IMR-90 (cell line): ENCODE results near the gene TMEM252. TPM values are rescaled to one million over a fixed set of nuclear protein-coding genes. Genes with fewer than 3 reads are reported as not detected.
A peak's percentile ranks its signal among the peaks of the same experiment; 100 is the strongest.

Experiments used
- ATAC-seq: fragments of 200-7000 bp; cut with Tn5 transposase; 2 replicates; pipeline ENCODE4 v1.9.1; 2020; ENCODE audit warnings: low read depth, mild to moderate bottlenecking, moderate library complexity
- BruUV-seq: library from RNA; stranded (reverse); fragments of 400-500 nt; replicated peaks from 2 replicates; lab custom pipeline; 2021; lab: Mats Ljungman, UMichigan
- CTCF ChIA-PET: fragments of 300-600 bp; formaldehyde crosslinking; extraction: SDS; loops from one replicate; lab custom pipeline; 2021; ENCODE audit warnings: antibody characterized with exemption; lab: Yijun Ruan, JAX
- POLR2A ChIA-PET: fragments of 300-600 bp; sonication (Branson Sonifier 250); formaldehyde crosslinking; loops from one replicate; lab custom pipeline; 2022; ENCODE audit warnings: antibody characterized with exemption; ENCODE audit not compliant: unreplicated experiment; lab: Charles Lee
- DNase-seq: peaks from one replicate; pipeline ENCODE4 v3.0.0; 2013
- H2AFZ ChIP-seq: replicated peaks from 2 replicates; pipeline ENCODE3; 2013; ENCODE audit warnings: low read length, mild to moderate bottlenecking; ENCODE audit not compliant: poor library complexity
- H2AK5ac ChIP-seq: 2 replicates; pipeline ENCODE4 v1.6.1; 2013; ENCODE audit warnings: low read depth, low read length, inconsistent platforms
- H2AK9ac ChIP-seq: replicated peaks from 2 replicates; pipeline ENCODE3; 2013; ENCODE audit warnings: mild to moderate bottlenecking, low read depth, low read length, moderate library complexity; ENCODE audit not compliant: poor library complexity
- H2BK120ac ChIP-seq: 2 replicates; pipeline ENCODE4 v1.6.1; 2013; ENCODE audit warnings: low read depth, low read length, inconsistent platforms
- H2BK15ac ChIP-seq: 3 replicates; pipeline ENCODE4 v1.6.1; 2013; ENCODE audit warnings: low read depth, low read length, inconsistent platforms
- H2BK20ac ChIP-seq: 2 replicates; pipeline ENCODE4 v1.6.1; 2013; ENCODE audit warnings: low read depth, mild to moderate bottlenecking, inconsistent platforms, low read length, moderate library complexity
- H2BK5ac ChIP-seq: 2 replicates; pipeline ENCODE4 v1.6.1; 2013; ENCODE audit warnings: mild to moderate bottlenecking, low read depth, low read length, inconsistent platforms; ENCODE audit not compliant: poor library complexity, severe bottlenecking
- H3K14ac ChIP-seq: replicated peaks from 2 replicates; pipeline ENCODE4 v1.6.1; 2013; ENCODE audit warnings: low read depth, low read length, inconsistent platforms
- H3K18ac ChIP-seq: 2 replicates; pipeline ENCODE4 v1.6.1; 2013; ENCODE audit warnings: low read depth, low read length, control low read depth
- H3K23ac ChIP-seq: 2 replicates; pipeline ENCODE4 v1.6.1; 2013; ENCODE audit warnings: low read depth, low read length, inconsistent platforms
- H3K27ac ChIP-seq: 2 replicates; pipeline ENCODE4 v1.5.1; 2013; ENCODE audit warnings: mild to moderate bottlenecking, control low read depth, low read length; ENCODE audit not compliant: insufficient read depth
- H3K27me3 ChIP-seq: 2 replicates; pipeline ENCODE4 v1.6.1; 2013; ENCODE audit warnings: low read length; ENCODE audit not compliant: control insufficient read depth, insufficient read depth
- H3K36me3 ChIP-seq: 2 replicates; pipeline ENCODE4 v1.6.1; 2013; ENCODE audit warnings: low read length, mixed read lengths; ENCODE audit not compliant: control insufficient read depth, insufficient read depth
- H3K4ac ChIP-seq: 2 replicates; pipeline ENCODE4 v1.6.1; 2013; ENCODE audit warnings: low read depth, low read length, inconsistent platforms
- H3K4me1 ChIP-seq: 2 replicates; pipeline ENCODE4 v1.6.1; 2013; ENCODE audit warnings: low read length, mixed read lengths; ENCODE audit not compliant: control insufficient read depth, insufficient read depth
- H3K4me2 ChIP-seq: 2 replicates; pipeline ENCODE4 v1.6.1; 2013; ENCODE audit warnings: low read depth, mild to moderate bottlenecking, control low read depth, low read length, moderate library complexity
- H3K4me3 ChIP-seq: 2 replicates; pipeline ENCODE4 v1.5.1; 2013; ENCODE audit warnings: low read depth, mild to moderate bottlenecking, control low read depth, low read length, moderate library complexity; ENCODE audit not compliant: insufficient read depth
- H3K56ac ChIP-seq: 2 replicates; pipeline ENCODE4 v1.6.1; 2013; ENCODE audit warnings: low read length, inconsistent platforms; ENCODE audit not compliant: insufficient read depth; ENCODE audit errors: extremely low read depth
- H3K79me1 ChIP-seq, 2 experiments: 2 replicates each; pipeline ENCODE4 v1.6.1; 2013; ENCODE audit warnings: low read length in 2 of 2, inconsistent platforms in 1 of 2, low read depth in 1 of 2
- H3K9ac ChIP-seq: 2 replicates; pipeline ENCODE4 v1.6.1; 2013; ENCODE audit warnings: low read depth, low read length, control low read depth
- H3K9me1 ChIP-seq: 2 replicates; pipeline ENCODE4 v1.6.1; 2013; ENCODE audit warnings: low read length, inconsistent platforms; ENCODE audit not compliant: insufficient read depth
- H3K9me3 ChIP-seq: 2 replicates; pipeline ENCODE4 v1.6.1; 2013; ENCODE audit warnings: low read length; ENCODE audit not compliant: control insufficient read depth, insufficient read depth
- H4K20me1 ChIP-seq: 2 replicates; pipeline ENCODE4 v1.6.1; 2013; ENCODE audit warnings: low read length, inconsistent platforms; ENCODE audit not compliant: insufficient read depth
- H4K5ac ChIP-seq: 2 replicates; pipeline ENCODE4 v1.6.1; 2013; ENCODE audit warnings: mild to moderate bottlenecking, low read depth, low read length, control low read depth
- H4K8ac ChIP-seq, 2 experiments: 2 replicates each; pipeline ENCODE4 v1.6.1; 2013; ENCODE audit warnings: low read depth in 2 of 2, low read length in 2 of 2, control low read depth in 1 of 2, inconsistent platforms in 1 of 2
- H4K91ac ChIP-seq: 2 replicates; pipeline ENCODE4 v1.6.1; 2013; ENCODE audit warnings: low read depth, low read length, inconsistent platforms; ENCODE audit not compliant: insufficient read depth
- CEBPB ChIP-seq: IDR thresholded peaks from 2 replicates; pipeline ENCODE4 v1.6.1; 2012; ENCODE audit warnings: low read depth, low read length, improper control_type of control experiment
- MAFK ChIP-seq: IDR thresholded peaks from 2 replicates; pipeline ENCODE4 v1.6.1; 2012; ENCODE audit warnings: low read depth, low read length, improper control_type of control experiment
- MXI1 ChIP-seq: IDR thresholded peaks from 2 replicates; pipeline ENCODE4 v1.6.1; 2012; ENCODE audit warnings: low read depth, mild to moderate bottlenecking, low read length, moderate library complexity, borderline replicate concordance
- NFE2L2 ChIP-seq: fragments of 150-350 bp; IDR thresholded peaks from 2 replicates; pipeline ENCODE4 v1.6.1; 2016; ENCODE audit warnings: low read depth, mild to moderate bottlenecking, low read length
- POLR2A ChIP-seq: IDR thresholded peaks from 2 replicates; pipeline ENCODE4 v1.6.1; 2012; ENCODE audit warnings: mild to moderate bottlenecking, low read depth, low read length
- WGBS, 2 experiments: methylation state at CpG; one replicate each; pipeline versions ENCODE4 v1.1.5 to v1.1.7; 2013; ENCODE audit warnings: missing lambda C conversion rate in 2 of 2; ENCODE audit not compliant: insufficient read length in 1 of 2; ENCODE audit errors: extremely low coverage in 2 of 2; 5-methylcytosine and 5-hydroxymethylcytosine counted together
- dilution Hi-C: fragments of 300-500 bp; cut with HindIII; formaldehyde crosslinking; loops from one replicate; pipeline ENCODE4 v1.14.3; 2018; ENCODE audit warnings: low sequenced_read_pairs; ENCODE audit not compliant: unreplicated experiment
- in situ Hi-C: fragments of 300-500 bp; cut with MboI; formaldehyde crosslinking; loops from 3 replicates; pipeline ENCODE4 v1.14.3; 2019; ENCODE audit warnings: low sequenced_read_pairs, inconsistent platforms, mixed read lengths
- intact Hi-C: fragments of 100-400 bp; cut with micrococcal nuclease; formaldehyde crosslinking; loops from 2 replicates; pipeline ENCODE4 v1.10.0; 2022
- polyA plus RNA-seq, 3 experiments: library from polyadenylated mRNA; depleted of rRNA; stranded (reverse); fragments of >200 nt; gene quantifications; 2 replicates each; pipeline ENCODE4 v1.2.3, GENCODE V29; 2012; ENCODE audit warnings: low replicate concordance in 1 of 3
- total RNA-seq: library from RNA; depleted of rRNA; stranded (reverse); fragments of >200 nt; gene quantifications from 2 replicates; pipeline ENCODE4 v1.2.3, GENCODE V29; 2012

Gene TMEM252
- total and polyA plus RNA-seq, 2 of the 4 experiments (the other 2 are of a cell fraction) = not detected

GRCh38 chr9:68489646-68490045, 51.0 kb downstream of the TMEM252 start:
- ChIA-PET CTCF (interaction anchor here (0.7 kb wide), 1 partner anchor 1682 kb away, joined by 4 read pairs; no protein-coding TSS in a partner anchor), POLR2A (interaction anchor here (0.6 kb wide), 1 partner anchor 15 kb away, joined by 10 read pairs; no protein-coding TSS in a partner anchor)
- peak; percentile 85 for DNase-seq

More at GRCh38 chr9:68489646-68490045, 51.0 kb downstream of the TMEM252 start:
- Histone ChIP-seq H3K56ac (no peak overlapping the region), H4K91ac (no peak overlapping the region), H3K4ac (no peak overlapping the region), H3K36me3 (no peaks in the 10 kb centered on the region), H2AK5ac (no peak overlapping the region), H3K4me1 (peaks cover 6% of the 10 kb centered on the region; the same call in 1 of the 2 replicates), H2BK5ac (no peak overlapping the region), H3K9me3 (peaks cover 3% of the 10 kb centered on the region; the same call in 1 of the 2 replicates), H2AFZ (no peak overlapping the region), H2BK120ac (no peak overlapping the region), H4K20me1 (no peaks in the 10 kb centered on the region), H2BK15ac (no peak overlapping the region), H3K79me1 (no peaks in the 10 kb centered on the region), H3K4me3 (no peak overlapping the region), H3K27me3 (no peaks in the 10 kb centered on the region), H2BK20ac (no peak overlapping the region), H3K4me2 (no peak overlapping the region), H3K23ac (no peak overlapping the region), H3K9me1 (no peaks in the 10 kb centered on the region), H4K5ac (no peak overlapping the region), H3K9ac (no peak overlapping the region), H3K27ac (no peak overlapping the region), H4K8ac (no peak overlapping the region; a peak in 1 of 4 replicates), H3K14ac (no peak overlapping the region), H3K18ac (no peak overlapping the region), H2AK9ac (no peak overlapping the region)
- ATAC-seq = peak; percentile 48
- in situ Hi-C loops (no loop called here), dilution Hi-C loops (no loop called here), intact Hi-C loops (no loop called here)
- WGBS, 2 experiments = no CpG with 5 or more reads among the region's 4 CpGs
- TF ChIP-seq MXI1 (no peak), POLR2A (no peak), NFE2L2 (peak; percentile 27; the same call in 1 of the 2 replicates), CEBPB (peak; percentile 19; the same call in 1 of the 2 replicates), MAFK (no peak)
- no TSS peak for BruUV-seq
